OCI-LY1 (cell line): ENCODE data around the gene CEP128.

Source experiments
- H2AFZ ChIP-seq: fragments of 200-600 bp; sonication (generic), shearing (Covaris generic); 2 replicates; pipeline ENCODE4 v1.6.0; 2014; ENCODE audit warnings: antibody characterized with exemption, mild to moderate bottlenecking, low read length
- H3F3A ChIP-seq: fragments of 200-600 bp; sonication (generic), shearing (Covaris generic); 2 replicates; pipeline ENCODE4 v1.6.0; 2014; ENCODE audit warnings: mild to moderate bottlenecking, antibody characterized with exemption, low read length, moderate library complexity; ENCODE audit not compliant: insufficient read depth
- H3K27ac ChIP-seq: fragments of 200-600 bp; sonication (generic); 2 replicates; pipeline ENCODE4 v1.5.1; 2014; ENCODE audit warnings: low read length, mixed run types, mild to moderate bottlenecking, low read depth; ENCODE audit not compliant: poor library complexity, severe bottlenecking
- H3K27me3 ChIP-seq: fragments of 200-600 bp; sonication (generic); 2 replicates; pipeline ENCODE4 v1.6.0; 2014; ENCODE audit warnings: antibody characterized with exemption, mild to moderate bottlenecking, low read length, moderate library complexity; ENCODE audit not compliant: insufficient read depth
- H3K36me3 ChIP-seq: fragments of 200-600 bp; sonication (generic); 2 replicates; pipeline ENCODE4 v1.6.1; 2014; ENCODE audit warnings: mild to moderate bottlenecking, antibody characterized with exemption, low read length, moderate library complexity, mixed read lengths; ENCODE audit not compliant: insufficient read depth
- H3K4me1 ChIP-seq: fragments of 200-600 bp; sonication (generic); 2 replicates; pipeline ENCODE4 v1.5.1; 2014; ENCODE audit warnings: mild to moderate bottlenecking, low read length, moderate library complexity; ENCODE audit not compliant: insufficient read depth, severe bottlenecking
- H3K4me2 ChIP-seq: fragments of 200-600 bp; sonication (generic), shearing (Covaris generic); 2 replicates; pipeline ENCODE4 v1.6.1; 2014; ENCODE audit warnings: low read length
- H3K4me3 ChIP-seq: fragments of 200-600 bp; sonication (generic); 2 replicates; pipeline ENCODE4 v1.5.1; 2014; ENCODE audit warnings: low read length, low read depth, mild to moderate bottlenecking, mixed read lengths; ENCODE audit not compliant: poor library complexity, severe bottlenecking
- H3K79me2 ChIP-seq: fragments of 200-600 bp; shearing (Covaris generic); 2 replicates; pipeline ENCODE4 v1.6.1; 2016; ENCODE audit warnings: mixed run types, low read length, mixed read lengths; ENCODE audit not compliant: insufficient read depth
- H3K9ac ChIP-seq: fragments of 200-600 bp; sonication (generic), shearing (Covaris generic); 2 replicates; pipeline ENCODE4 v1.6.1; 2014; ENCODE audit warnings: mild to moderate bottlenecking, low read length, mixed read lengths
- H3K9me2 ChIP-seq: fragments of 200-600 bp; sonication (generic), shearing (Covaris generic); 2 replicates; pipeline ENCODE4 v1.6.1; 2014; ENCODE audit warnings: low read depth, mild to moderate bottlenecking, low read length, mixed read lengths
- H3K9me3 ChIP-seq: fragments of 200-600 bp; shearing (Covaris generic); 2 replicates; pipeline ENCODE4 v1.6.1; 2014; ENCODE audit warnings: low read length, mixed read lengths
- H4K20me1 ChIP-seq: fragments of 200-600 bp; sonication (generic), shearing (Covaris generic); 2 replicates; pipeline ENCODE4 v1.6.0; 2016; ENCODE audit warnings: mild to moderate bottlenecking, low read length; ENCODE audit not compliant: insufficient read depth
- EZH2 ChIP-seq: fragments of 200-600 bp; sonication (generic), shearing (Covaris generic); IDR thresholded peaks from 2 replicates; pipeline ENCODE4 v1.8.0; 2017; ENCODE audit warnings: borderline replicate concordance, mixed run types, mild to moderate bottlenecking, antibody characterized with exemption, low read length, moderate library complexity, mixed read lengths
- TF ChIP-seq, protein P1 (sequence below): fragments of 200-600 bp; sonication (generic), shearing (Covaris generic); IDR thresholded peaks from 2 replicates; pipeline ENCODE4 v1.5.1; 2017; ENCODE audit warnings: mild to moderate bottlenecking, antibody characterized with exemption, low read length, moderate library complexity, mixed read lengths

The CEP128 gene

DNA sequence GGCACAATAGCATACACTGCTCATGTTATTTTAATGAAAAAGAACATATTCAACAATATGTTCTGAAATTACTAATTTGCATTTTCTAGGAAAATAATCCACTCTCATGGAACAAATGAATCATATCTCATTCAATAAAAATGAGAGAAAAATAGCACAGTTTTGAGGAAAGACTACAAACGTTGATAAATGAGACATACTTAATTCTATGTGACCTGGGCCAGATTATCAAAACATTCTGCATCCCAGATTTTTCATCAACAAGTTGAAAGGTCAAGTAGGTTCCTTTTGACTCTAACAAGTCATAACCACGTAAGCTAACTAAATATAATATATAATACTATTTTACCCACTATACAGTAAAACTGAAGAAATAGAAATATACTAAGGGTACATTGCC lies 296.7 kb downstream of the CEP128 start:
- Histone ChIP-seq H3K36me3 (no peaks in the 10 kb centered on the region), H3K27ac (no peak overlapping the region), H3K9ac (no peak overlapping the region), H3K4me3 (no peak overlapping the region), H3K4me1 (no peaks in the 10 kb centered on the region), H3F3A (no peaks in the 10 kb centered on the region), H4K20me1 (no peaks in the 10 kb centered on the region), H3K27me3 (no peaks in the 10 kb centered on the region), H3K4me2 (no peak overlapping the region), H3K9me2 (no peaks in the 10 kb centered on the region), H3K79me2 (no peaks in the 10 kb centered on the region), H3K9me3 (no peaks in the 10 kb centered on the region), H2AFZ (no peak overlapping the region)
- TF ChIP-seq, protein P1, sequence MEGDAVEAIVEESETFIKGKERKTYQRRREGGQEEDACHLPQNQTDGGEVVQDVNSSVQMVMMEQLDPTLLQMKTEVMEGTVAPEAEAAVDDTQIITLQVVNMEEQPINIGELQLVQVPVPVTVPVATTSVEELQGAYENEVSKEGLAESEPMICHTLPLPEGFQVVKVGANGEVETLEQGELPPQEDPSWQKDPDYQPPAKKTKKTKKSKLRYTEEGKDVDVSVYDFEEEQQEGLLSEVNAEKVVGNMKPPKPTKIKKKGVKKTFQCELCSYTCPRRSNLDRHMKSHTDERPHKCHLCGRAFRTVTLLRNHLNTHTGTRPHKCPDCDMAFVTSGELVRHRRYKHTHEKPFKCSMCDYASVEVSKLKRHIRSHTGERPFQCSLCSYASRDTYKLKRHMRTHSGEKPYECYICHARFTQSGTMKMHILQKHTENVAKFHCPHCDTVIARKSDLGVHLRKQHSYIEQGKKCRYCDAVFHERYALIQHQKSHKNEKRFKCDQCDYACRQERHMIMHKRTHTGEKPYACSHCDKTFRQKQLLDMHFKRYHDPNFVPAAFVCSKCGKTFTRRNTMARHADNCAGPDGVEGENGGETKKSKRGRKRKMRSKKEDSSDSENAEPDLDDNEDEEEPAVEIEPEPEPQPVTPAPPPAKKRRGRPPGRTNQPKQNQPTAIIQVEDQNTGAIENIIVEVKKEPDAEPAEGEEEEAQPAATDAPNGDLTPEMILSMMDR, result no peak

DNA sequence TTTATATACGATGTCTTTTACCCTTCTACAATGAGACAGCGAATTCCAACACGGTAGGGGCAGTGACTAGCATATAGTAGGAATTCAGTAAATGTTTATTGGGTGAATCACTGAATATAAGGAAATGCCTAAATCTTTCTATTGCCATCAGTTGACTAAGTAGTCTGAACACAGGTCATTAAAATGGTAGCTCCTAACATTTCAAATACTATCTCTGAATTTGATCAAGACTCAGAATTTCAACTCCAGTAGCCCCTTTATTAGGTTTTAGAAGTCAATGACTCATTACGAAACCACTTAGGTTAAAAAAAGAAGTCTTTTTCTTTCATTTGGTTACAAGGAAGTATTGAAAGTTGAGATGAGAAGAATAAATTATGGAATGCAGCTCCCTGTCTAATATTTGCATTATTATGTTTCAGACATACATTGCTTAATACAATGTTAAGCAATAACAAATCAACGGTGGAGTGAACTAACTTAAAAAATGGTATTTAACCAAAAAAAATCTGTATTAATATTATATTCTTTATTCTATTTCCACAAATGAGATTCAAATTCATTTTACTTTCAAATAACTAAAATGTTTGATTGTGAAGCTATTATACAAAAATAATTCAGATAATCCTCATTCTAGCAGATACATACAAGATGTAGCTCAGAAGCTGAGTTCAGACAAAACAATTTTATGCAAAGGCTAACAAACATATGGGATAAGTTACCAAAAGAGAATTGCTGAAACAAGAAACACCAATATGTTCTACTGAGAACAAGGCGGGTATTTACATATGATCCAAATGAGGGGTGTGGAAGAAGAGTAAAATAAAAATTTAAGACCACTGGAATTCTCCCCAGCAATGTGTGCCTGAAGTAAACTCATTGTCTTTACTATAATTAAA lies 302.7 kb downstream of the CEP128 start:
- no peak overlapping the region for H3K4me3 ChIP-seq

DNA sequence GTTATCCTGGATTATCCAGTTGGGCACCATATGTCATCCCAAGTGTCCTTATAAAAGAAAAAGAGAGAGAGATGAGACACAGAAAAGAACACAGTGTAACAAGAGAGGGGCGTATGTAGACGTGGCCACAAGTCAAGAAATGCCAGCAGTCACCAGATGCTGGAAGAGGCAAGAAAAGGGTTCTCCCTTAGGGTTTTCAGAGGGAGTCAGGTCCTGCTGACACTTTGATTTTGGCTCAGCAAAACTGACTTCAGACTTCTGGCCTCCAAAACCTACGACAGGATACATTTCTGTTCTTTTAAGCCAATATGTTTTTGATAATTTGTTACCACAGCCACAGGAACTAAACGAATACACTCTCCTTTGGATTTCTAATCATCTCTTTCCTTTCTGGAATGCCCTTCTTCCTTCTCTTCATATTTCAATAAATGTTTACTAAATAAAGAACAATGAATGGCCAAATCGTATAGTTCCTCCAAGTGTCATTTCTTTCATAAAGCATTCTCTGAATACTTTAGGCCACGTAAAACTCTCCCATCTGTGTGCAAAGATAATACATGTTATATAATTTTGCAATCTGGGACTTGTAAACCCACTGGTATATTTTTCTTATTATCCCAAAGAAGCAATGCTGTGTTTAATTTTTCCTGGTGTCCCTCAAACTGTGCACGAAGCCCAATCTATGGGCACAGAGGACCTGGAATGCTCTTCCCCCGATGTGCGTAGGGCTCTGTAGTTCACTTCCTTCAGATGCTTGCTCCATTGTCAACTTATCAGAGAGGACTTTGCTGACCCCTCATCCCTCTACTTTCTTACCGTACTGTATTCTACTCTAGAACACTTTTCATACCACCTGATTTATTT lies 303.6 kb downstream of the CEP128 start:
- no peak overlapping the region for H2AFZ ChIP-seq

More for the DNA sequence above, 302.7 kb downstream of the CEP128 start:
- Histone ChIP-seq H3K9ac (no peak overlapping the region), H3K36me3 (no peaks in the 10 kb centered on the region), H3K9me3 (no peaks in the 10 kb centered on the region), H3K9me2 (no peaks in the 10 kb centered on the region; the same call in 1 of the 2 replicates), H3F3A (no peaks in the 10 kb centered on the region), H3K27me3 (no peaks in the 10 kb centered on the region), H3K27ac (no peak overlapping the region), H3K4me1 (no peaks in the 10 kb centered on the region), H2AFZ (no peak overlapping the region), H3K79me2 (no peaks in the 10 kb centered on the region), H3K4me2 (no peak overlapping the region), H4K20me1 (no peaks in the 10 kb centered on the region)
- TF ChIP-seq EZH2, result no peak
- TF ChIP-seq, protein P1, result no peak

More for the DNA sequence above, 303.6 kb downstream of the CEP128 start:
- no peaks in the 10 kb centered on the region for H3K27me3 ChIP-seq
- no peaks in the 10 kb centered on the region for H3F3A ChIP-seq
- no peak for TF ChIP-seq EZH2
- TF ChIP-seq, protein P1, result no peak
- no peaks in the 10 kb centered on the region; the same call in 1 of the 2 replicates for H3K9me2 ChIP-seq
- no peaks in the 10 kb centered on the region for H3K79me2 ChIP-seq
- no peaks in the 10 kb centered on the region for H4K20me1 ChIP-seq
- no peak overlapping the region for H3K4me2 ChIP-seq
- H3K9ac ChIP-seq, result no peak overlapping the region
- H3K4me3 ChIP-seq, result no peak overlapping the region
- H3K4me1 ChIP-seq, result no peaks in the 10 kb centered on the region
- no peaks in the 10 kb centered on the region for H3K9me3 ChIP-seq
- H3K27ac ChIP-seq, result no peak overlapping the region
- H3K36me3 ChIP-seq, result no peaks in the 10 kb centered on the region
